Embryonic facial prominence (tissue), 1 donor: ENCODE measurements around the gene VSIR.

Experiments
- DNase-seq: peaks from one replicate; pipeline ENCODE4 v3.0.0-alpha.2; 2016; ENCODE audit errors: extremely low spot score

Gene VSIR

DNA sequence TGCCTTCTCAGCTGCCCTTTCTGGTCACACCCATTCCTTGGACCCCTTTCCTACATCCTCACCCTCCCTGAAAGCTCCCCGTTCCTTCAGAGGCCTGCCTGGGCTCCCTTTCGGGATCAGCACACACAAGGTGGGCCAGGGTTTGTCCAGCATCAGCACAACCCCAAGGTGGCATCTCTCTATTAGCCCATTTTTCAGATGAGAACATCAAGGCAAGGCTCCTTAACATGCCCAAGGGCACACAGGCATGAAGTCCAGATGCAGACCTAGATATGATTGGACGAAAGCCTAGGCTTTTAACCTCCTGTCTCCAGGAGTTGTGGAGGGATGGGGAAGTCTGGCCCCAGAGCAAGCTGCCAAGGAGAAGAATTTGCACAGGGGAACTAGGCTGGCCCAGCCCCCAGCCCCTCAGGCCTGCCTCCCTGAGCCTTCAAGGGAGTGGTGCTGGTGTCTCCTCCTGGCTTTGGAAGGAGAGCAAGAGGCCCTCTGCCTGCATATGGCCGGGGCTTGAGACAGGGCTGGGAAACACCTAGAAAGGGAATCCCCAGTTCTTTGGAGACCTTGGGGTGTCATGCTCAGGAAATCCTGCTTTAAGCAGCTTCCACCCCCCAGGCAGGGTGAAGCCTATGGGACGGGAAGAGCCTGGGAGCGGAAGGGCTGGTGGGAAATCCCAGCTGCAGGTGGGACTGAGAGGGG is 9.0 kb upstream of the VSIR start:
- no peak for DNase-seq

DNA sequence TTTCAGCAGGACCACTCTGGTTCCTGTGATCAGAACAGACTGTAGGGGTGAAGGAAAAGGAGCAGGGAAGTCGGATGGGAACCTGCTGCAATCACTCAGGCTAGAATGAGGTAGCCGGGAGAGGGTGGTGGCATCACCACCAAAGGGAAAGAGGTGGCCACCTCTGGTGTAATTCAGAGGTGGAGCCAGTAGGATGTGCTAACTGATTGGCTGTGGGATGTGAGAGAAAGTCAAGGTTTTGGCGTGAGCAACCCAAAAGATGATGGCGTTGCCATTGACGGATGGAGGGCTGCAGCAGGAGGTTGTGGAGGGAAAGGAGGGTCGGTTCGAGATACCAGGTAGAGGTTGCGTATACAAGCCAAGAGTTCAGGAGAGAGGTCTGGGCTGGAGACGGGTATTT is 7.4 kb upstream of the VSIR start:
- no peak for DNase-seq

DNA sequence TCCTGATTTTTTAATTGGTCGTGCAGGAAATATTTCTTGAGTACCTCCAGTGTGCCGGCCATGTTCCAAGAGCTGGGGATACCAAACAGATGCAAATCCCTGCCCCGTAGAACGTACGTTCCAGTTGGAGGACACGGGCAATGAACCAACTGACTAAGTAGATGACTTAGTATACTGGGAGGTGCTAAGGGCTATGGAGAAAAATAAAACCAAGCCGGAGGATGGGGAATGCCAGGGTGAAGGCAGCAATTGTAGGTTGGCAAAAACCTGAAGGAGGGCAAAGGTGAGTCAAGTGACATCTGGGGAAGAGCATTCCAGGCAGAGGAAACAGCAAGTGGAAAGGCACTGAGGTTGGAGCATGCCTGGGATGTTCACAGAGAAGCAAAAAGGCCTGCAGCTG is 6.8 kb upstream of the VSIR start:
- no peak for DNase-seq

DNA sequence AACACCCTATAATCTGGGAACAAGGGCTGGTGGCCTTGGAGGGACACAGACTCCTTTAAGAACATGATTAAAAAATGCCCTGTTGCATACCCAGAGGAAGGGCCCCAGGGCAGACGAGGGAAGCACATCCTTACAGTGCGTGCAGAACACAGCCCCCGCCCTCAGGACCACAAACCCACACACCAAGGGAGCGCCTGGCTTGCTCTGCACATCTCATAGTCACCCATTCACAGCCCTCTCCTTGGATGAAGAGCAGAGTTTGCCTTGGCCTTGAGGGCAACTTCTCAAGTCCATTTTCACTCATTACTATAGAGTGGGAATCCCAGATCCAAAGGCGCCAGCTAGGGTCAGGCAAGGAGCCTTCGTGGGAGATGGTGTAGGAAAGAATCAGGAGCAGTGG is 6.3 kb upstream of the VSIR start:
- DNase-seq, result no peak

DNA sequence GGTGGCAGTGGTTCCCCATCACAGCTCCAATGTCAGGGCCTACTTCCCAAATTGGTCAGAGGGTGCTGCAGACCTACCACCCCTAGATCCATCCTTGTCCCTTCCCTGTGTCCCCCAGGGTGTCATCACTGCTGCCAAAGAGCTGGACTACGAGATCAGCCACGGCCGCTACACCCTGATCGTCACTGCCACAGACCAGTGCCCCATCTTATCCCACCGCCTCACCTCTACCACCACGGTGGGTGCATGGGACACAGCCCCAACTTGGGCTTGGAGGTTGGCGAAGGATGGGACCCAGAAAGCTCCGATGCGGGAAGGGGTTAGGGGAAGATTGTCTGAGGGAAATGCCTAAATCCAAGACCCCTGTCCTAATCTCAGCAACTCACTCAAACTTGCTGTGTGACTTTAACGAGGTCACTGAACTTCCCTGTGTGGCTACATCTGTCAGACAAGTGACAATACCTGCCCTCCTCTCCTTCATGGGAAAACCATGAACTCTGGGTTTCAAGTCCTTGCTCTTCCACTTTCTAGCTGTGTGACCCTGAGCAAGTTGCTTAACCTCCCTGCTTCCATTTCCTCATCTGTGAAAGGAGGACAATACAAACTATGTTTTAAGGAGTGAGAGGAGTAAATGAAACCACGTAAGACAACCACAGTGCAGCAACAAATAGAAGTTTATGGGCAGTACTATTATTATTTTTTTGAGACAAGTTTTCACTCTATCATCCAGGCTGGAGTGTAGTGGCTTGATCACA is 4.9 kb upstream of the VSIR start:
- no peak for DNase-seq

DNA sequence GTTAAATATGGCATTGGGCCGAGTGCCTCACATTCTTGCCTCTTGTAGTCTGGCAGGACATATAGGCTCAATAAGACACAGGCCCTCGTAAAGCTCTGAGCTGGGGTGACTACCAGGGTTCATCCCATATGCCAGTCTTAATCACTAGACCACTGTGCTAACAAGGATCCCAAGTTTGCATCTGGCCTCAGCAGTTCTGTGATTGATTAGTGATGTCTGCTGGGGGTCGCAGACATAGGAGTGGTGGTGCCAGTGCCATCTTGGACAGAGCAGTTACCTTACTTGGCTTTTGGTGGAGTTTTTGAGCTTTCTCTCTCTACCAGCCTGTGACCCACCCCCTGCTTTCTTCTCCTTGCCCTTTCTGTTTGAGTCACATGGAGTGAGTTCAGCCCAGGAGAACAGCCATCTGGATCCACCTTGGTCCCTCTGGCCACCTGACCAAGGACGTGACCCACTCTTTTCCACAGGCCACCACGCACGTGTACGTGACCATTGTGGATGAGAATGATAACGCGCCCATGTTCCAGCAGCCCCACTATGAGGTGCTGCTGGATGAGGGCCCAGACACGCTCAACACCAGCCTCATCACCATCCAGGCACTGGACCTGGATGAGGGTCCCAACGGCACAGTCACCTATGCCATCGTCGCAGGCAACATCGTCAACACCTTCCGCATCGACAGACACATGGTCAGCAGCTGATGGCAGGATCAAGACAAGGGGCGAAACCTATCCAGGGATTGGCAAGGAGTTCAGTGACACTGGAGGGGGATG is 4.1 kb upstream of the VSIR start:
- no peak for DNase-seq

DNA sequence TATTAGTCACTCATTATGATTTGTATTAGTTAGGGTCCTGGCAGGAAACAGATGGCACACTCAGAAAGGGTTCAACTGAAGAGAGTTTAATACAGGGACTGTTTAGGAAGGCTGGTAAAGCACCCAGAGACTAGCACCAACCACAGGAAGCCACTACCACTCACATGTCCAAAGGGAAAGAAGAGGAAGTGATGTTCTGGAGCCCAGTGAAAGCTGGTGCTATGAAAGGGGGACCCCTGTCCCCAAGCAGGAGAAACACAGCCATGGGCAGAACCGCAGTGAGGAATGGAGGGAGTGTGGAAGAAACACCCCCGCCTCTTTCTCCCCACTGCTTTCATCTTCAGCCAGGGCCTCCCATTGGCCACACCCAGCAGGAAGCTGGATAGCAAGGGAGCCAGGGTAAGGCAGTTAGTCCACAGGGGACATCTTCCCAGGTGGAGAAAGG is 3.2 kb upstream of the VSIR start:
- DNase-seq, result no peak

DNA sequence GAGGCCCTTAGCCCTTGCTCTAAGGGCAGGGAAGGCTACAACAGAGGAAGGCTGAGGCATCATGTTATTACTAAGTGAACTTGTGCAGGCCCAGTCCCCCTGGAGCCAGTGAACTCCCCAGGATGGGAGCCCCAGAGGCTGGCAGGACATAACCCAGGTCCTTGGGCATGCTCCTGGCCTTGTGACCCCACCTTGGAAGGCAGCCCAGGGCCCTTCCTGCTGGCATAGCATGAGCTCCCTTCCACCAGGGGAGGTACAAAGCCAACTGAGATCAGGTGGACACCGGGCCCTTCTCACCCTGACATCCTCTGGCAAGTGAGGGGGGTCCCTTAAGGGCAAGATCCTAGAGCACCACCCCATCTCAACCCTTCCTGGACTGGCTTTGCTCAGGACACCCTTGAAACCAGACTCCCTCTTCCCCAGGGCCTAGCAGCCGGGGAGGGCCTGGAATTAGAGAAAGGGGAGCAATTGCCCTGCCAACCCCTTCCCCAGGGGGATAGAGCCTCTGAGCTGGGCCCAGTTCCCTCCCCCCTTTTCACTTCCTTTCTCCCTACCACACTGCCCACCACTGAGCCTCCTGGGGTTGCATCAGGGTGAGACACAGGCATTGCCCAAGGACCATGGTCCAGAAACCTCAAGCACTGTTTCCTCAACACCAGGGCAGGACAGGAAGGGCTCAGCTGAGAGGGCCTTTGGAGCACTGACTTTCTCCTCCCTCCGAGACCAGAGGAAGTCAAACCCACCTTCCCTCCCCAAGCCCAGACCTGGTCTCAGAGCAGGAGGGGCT is 1.8 kb upstream of the VSIR start:
- no peak for DNase-seq

DNA sequence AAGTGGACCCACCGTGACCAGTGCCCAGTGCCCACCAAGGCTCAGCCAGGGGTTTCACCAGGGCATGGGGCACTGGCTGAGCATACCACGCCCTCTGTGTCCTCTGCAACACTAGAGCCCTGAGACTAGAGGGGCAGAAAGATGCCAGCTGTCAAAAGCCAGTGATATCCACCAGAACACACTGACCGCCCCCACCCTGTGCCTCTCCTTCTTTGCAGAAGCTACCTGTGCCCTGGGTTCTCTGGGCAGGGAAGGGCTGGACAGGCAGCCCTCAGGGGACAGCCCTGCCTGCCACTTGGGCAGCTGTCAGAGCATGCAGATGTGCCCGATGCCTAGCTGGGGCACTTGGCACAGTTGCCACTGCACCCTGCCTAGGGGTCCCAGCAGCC is 494 bp downstream of the VSIR start:
- DNase-seq, result no peak

DNA sequence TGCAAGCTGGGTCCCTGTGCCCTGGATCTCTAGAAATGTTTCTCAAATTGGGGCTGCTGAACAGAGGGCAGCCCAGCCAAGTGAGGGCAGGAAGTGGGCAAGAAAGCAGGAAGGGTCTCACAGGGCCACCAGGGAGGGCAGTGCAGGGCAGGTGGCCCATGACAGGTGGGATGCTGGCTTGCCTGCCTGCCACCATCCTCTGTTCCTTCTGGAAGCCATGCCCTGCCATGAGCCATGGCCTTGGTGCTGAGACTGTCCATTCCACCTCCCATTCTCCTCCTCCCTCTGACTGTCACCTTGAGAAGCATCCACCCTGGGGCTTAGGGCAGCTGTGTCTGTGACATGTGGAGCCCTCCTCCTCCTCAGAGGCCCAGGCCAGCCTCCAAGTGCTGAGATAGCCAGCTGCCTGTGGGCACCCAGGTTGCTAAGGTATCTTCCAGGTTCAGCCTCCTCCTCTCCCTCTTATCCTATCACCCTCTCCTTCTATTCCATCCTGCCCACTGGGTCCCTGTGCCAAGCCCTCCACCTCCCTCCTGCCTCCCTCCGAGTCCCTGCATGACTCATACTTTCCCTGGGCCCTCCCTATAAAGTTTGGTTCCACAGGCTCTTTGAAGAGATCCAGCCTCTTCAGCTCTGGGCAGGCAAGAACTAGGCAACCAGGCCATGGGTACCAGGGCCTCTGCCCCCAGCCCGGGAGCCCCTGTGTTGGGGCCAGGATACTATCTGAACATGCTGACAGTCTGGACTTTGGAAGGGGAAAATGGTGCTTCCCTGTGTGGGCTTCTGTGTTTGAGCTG is 1.3 kb downstream of the VSIR start:
- no peak for DNase-seq

DNA sequence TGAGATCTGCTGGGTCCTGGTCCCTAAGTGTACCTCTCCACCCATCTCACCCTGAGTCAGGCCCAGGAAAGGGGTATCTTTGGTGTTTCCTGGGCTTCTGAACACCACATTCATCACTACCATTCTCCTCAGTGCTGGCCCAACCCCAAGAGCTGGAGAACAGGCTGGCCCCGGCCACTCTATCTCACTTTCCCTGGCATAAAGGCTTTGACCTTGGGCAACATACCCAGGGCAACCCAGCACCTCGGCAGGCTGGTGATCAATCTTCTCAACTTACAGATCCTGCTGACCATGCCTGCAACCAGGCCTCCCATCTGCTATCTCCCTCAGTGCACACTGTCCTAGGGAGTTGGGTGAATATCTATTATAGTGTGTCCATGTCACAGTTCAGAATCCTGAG is 2.1 kb downstream of the VSIR start:
- DNase-seq, result no peak

DNA sequence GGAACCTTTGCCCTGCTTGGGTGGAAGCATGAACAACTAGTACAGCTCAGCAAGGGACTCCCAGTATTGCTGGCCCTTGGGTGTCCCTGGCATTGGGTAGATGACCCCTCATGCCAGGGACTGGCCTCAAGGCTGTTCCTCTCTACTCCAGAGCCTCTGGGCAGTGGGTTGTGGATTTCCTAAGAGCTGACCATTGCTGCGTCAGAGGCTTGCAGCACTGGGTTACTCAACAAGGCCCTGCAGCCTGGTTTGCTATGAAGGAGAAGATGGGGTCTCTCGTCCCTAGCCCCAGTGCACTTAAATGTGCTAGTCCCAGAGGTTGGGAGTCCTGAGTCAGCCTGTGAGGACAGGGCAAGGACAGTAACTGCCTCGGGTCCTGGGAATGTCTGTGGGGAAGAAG is 2.5 kb downstream of the VSIR start:
- no peak for DNase-seq

DNA sequence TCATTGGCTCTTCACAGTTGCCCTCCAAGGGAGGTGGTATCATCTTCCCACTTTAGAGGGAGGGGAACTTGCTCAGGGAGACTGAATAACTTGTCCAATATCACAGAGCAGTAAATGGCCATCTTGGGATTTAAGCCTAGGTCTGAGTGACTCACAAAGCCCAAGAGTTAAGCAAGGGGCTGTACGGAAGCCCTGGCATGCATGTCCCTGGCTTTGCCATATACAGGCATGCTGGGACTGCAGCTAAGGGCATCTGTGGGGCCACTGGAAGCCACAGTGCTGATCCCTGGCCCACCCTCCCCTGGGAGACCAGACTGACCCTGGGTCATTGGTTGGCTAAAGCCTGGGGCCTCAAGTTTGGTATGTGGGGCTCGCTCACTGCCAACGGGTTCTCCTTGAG is 3.1 kb downstream of the VSIR start:
- DNase-seq, result no peak

DNA sequence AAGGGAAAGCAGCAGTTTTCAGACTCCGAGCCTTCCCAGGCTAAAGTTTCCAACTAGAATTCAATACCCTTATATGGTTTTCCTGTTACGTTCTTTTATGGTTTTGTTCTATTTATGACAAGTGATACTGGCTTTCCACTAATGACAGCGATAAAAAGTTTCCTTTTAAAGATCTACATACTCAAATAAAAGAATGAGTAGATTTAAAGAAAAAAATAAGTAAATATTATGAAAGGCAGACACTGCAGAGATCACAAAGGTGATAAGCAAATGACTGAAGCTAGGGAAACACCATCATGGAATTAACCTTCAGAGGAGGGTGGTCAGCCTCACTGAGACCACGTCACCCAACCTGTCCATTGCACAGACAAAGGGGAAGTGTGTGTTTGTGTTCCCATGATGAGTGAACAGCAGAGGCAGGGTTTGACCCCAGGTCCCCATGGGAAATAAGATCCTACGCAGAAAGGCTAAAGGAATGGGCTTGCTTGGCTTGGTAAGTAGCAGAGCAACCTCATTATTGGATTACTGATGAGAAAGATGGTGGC is 4.0 kb downstream of the VSIR start:
- no peak for DNase-seq

DNA sequence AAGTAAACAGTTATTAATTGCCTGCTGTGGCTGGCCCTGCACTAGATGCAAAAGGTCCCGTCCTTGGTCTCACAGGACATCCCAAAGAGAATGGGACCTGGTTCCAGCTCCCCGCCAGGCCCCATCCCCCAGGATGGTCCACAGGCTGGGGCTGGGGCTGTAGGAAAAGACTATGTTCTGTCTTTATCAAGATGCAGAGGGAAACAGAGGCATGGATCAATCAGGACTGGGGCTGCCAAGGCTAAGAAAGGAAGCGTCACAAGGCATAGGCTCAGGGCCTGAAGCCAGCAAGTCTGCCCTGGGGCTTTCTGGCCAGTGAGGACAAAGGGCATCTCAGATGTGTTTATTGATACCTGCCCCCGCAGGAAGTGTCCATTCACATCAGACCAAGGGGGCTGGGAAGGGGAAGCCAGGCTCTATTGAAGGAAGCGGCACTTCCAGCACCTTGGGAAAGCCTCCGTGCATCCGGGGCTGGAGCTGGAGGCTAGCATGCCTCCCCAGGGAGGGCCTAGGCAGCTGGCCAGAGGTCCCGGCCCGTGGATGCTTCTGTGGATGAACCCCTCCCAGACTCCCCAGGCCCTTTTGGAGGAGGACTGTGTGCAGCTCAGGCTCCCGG is 5.8 kb downstream of the VSIR start:
- no peak for DNase-seq

DNA sequence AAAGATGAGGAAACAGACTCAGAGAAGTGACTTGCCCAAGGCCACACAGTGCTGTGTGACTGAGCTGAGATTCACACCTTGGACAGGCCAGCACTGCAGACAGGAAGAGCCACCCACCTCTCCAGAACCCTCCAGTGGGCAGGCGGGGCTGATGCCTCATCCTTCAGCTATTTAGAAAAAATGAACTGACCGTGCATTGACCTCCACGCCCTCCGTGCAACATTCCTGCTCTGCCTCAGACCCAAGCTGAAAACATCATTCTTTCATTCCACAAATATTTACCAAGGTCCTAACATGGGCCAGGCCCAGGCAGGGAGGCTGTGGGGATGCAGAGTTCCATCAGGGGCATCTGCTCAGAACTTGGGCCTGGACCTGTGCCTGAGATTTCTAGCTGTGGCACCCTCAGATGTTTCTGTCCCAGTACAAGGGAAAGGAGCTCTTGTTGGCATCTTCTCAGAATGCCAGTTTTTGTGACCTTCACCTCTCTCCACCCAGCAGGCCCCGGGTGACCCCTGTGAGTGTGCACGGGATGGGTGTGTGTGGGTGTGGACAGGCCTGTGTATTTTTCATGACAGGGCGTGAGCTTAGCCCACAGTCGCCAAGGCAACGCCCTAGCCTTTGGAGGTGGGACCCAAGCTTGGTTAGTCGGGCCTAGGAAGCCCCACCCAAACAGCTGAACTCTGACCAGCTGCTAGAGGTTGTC is 6.5 kb downstream of the VSIR start:
- DNase-seq, result no peak

DNA sequence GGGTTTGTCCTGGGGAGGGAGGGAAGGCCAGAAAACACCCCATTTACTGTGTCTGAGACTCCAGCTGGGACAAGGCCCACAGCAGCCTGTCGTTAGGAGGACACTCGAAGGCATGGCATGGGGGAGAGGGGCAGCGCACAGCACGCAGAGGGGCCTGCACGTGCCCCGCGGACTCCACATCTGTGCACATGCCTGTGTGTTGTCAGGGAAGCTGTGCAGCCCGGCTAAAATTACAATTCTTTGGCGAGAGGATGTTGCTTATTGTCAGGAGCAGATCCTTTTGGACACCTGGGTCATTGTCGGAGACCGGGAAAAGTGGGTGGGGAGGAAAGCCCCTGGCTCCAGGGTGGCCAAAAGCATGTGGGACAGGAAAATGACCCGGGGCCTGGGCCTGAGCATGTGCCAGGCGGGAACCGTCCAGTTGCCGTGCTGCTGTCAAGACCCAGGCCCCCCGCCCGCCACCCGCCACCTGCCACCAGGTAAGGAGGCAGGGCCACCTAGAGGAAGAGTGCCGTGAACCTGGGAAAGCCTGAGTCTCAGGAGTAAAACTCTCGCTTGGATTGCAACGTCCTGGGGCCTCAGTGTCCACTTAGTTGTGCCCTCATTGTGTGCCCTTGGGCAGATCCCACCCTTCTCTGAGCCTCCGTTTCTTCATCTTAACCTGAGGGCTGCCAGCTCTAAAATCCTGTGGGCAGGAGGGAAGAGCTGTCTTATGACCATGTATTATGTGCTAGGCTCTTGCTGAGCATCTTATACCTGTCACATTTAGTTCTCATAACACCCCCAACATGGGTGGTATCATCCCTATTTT is 7.2 kb downstream of the VSIR start:
- DNase-seq, result no peak

DNA sequence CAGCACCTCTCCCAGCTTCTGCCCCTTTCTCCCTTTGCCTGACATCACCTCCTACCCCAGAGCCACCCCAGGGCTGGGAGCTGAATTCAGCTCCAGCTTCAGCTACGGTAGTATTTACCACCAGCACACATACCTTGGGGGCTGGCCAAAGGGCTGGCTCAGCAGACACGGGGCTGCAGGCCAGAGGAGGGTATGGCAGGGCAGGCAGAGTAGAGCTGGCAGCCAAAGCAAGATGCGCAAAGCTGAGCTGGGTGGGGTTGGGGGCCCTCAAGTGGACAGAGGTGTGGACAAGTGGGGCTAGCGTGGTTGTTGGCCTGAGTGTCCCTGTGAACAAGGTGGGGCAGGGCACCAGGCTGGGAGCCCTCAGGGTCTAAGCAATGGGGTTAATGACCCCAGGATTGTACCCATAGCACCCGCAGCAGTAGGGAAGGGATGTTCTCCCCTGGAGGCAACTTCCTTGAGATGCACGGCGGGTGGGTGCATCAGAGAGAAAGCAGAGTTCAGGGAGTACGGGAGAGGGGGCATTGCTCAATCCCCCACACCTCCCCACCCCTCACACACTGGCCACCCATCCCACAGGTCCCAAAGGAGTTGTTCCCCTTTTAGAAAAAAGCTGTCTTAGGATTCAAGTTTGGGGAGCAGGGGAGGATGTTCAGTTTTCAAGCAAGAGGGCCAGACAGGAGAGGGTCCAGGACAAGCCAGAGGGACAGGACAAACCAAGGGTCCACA is 8.0 kb downstream of the VSIR start:
- DNase-seq, result no peak
